Measurements from ENCODE around the gene DIDO1. TPM values are rescaled to one million over a fixed set of nuclear protein-coding genes. Genes with fewer than 3 reads are reported as not detected.

The DIDO1 gene
- total and polyA plus RNA-seq, 2 of the 4 experiments (the other 2 are of a cell fraction) = 21.8 to 28.1 TPM

DNA sequence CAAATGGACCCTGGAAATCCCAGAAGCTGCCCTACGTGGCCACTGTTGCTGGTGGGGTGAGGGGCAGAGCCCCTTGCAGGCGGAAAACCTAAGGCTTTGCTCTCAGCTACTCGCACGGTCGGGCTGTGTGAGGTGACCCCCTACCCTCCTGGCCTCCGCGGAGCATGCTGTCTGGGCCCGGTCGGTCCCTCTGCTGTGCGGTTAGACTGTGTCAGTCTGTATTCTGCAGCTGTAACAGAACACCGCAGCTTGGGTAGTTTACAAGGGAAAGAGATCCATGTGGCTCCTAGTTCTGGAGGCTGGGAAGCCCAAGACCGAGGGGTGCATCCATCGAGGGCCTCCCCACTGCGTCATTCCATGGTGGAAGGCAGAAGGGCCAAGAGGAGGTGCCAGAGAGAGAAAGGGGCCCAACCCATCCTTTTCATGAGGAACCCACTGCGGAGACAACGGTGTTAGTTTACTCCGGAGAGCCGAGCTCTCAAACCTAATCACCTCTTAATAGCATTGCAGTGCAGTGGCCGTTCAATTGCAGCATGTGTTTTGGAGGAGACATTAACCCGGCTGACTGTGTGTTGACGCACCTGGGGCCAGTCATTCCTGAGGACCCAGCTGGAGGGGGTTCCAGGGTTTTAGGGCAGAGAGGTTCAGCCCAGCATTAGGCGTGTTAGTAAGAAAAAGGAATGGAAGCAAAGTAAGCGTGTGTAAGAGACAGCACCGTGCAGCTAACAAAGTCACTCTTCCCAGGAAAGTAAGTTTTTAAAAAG, 91.2 kb downstream of the DIDO1 start:
- Histone ChIP-seq H3K4me1 (ENCODE audit: control insufficient read depth, insufficient read depth, low read length) (peaks cover 3% of the 10 kb centered on the region; the same call in 1 of the 2 replicates), H3K23ac (ENCODE audit: low read depth, low read length) (no peak overlapping the region), H2AK9ac (replicated peaks; ENCODE audit: low read depth, low read length, poor library complexity) (no peak overlapping the region), H2BK20ac (ENCODE audit: low read depth, low read length) (no peak overlapping the region), H3K27me3 (ENCODE audit: control insufficient read depth, insufficient read depth, low read length) (no peaks in the 10 kb centered on the region; the same call in 1 of the 2 replicates), H2BK120ac (ENCODE audit: low read depth, low read length) (no peak overlapping the region), H4K5ac (ENCODE audit: low read depth, low read length) (no peak overlapping the region), H3K4me3 (ENCODE audit: insufficient read depth, low read depth, low read length) (no peak overlapping the region), H3K27ac (ENCODE audit: insufficient read depth, low read length) (no peak overlapping the region), H3K79me1 (ENCODE audit: low read depth in 1 of 2, low read length in 2 of 2) (no peaks in the 10 kb centered on the region), H2BK15ac (ENCODE audit: low read depth, low read length) (no peak overlapping the region), H2AFZ (replicated peaks; ENCODE audit: low read length, poor library complexity) (no peak overlapping the region), H3K9me1 (ENCODE audit: insufficient read depth, low read length) (no peaks in the 10 kb centered on the region; the same call in 1 of the 2 replicates), H2BK5ac (ENCODE audit: low read depth, low read length, poor library complexity, severe bottlenecking) (no peak overlapping the region), H4K20me1 (ENCODE audit: insufficient read depth, low read length) (no peaks in the 10 kb centered on the region), H3K18ac (ENCODE audit: low read depth, low read length) (no peak overlapping the region), H4K8ac (ENCODE audit: low read depth in 2 of 2, low read length in 2 of 2) (no peak overlapping the region), H3K36me3 (ENCODE audit: control insufficient read depth, insufficient read depth, low read length) (no peaks in the 10 kb centered on the region), H4K91ac (ENCODE audit: insufficient read depth, low read depth, low read length) (no peak overlapping the region), H3K9me3 (ENCODE audit: control insufficient read depth, insufficient read depth, low read length) (no peaks in the 10 kb centered on the region), H2AK5ac (ENCODE audit: low read depth, low read length) (no peak overlapping the region), H3K14ac (replicated peaks; ENCODE audit: low read depth, low read length) (no peak overlapping the region), H3K9ac (ENCODE audit: low read depth, low read length) (no peak overlapping the region), H3K4ac (ENCODE audit: low read depth, low read length) (no peak overlapping the region), H3K4me2 (ENCODE audit: low read depth, low read length) (no peak overlapping the region), H3K56ac (ENCODE audit: extremely low read depth, insufficient read depth, low read length) (no peak overlapping the region)
- 93% methylated on average over 3 of the region's 24 CpGs; no CpG with 5 or more reads in 1 of the 2 experiments for WGBS, 2 experiments (ENCODE audit: extremely low coverage in 2 of 2, insufficient read length in 1 of 2)
- BruUV-seq (replicated peaks) = no TSS peak
- ATAC-seq (ENCODE audit: low read depth) (no peak), DNase-seq (no peak)
- no peak for TF ChIP-seq RFX5 (IDR thresholded peaks at IDR 0.05; ENCODE audit: low read depth, low read length)
- no peak for TF ChIP-seq MXI1 (IDR thresholded peaks at IDR 0.05; ENCODE audit: borderline replicate concordance, low read depth, low read length)
- TF ChIP-seq, protein P1, sequence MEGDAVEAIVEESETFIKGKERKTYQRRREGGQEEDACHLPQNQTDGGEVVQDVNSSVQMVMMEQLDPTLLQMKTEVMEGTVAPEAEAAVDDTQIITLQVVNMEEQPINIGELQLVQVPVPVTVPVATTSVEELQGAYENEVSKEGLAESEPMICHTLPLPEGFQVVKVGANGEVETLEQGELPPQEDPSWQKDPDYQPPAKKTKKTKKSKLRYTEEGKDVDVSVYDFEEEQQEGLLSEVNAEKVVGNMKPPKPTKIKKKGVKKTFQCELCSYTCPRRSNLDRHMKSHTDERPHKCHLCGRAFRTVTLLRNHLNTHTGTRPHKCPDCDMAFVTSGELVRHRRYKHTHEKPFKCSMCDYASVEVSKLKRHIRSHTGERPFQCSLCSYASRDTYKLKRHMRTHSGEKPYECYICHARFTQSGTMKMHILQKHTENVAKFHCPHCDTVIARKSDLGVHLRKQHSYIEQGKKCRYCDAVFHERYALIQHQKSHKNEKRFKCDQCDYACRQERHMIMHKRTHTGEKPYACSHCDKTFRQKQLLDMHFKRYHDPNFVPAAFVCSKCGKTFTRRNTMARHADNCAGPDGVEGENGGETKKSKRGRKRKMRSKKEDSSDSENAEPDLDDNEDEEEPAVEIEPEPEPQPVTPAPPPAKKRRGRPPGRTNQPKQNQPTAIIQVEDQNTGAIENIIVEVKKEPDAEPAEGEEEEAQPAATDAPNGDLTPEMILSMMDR (conservative IDR thresholded peaks at IDR 0.05; ENCODE audit: low read depth, low read length) = no peak
- TF ChIP-seq BHLHE40 (IDR thresholded peaks at IDR 0.05; ENCODE audit: low read depth, low read length) = no peak
- no peak for TF ChIP-seq SMC3 (IDR thresholded peaks at IDR 0.05; ENCODE audit: low read depth, low read length)
- no peak for TF ChIP-seq NFE2L2 (IDR thresholded peaks at IDR 0.05; ENCODE audit: low read depth, low read length)
- TF ChIP-seq, protein P2, sequence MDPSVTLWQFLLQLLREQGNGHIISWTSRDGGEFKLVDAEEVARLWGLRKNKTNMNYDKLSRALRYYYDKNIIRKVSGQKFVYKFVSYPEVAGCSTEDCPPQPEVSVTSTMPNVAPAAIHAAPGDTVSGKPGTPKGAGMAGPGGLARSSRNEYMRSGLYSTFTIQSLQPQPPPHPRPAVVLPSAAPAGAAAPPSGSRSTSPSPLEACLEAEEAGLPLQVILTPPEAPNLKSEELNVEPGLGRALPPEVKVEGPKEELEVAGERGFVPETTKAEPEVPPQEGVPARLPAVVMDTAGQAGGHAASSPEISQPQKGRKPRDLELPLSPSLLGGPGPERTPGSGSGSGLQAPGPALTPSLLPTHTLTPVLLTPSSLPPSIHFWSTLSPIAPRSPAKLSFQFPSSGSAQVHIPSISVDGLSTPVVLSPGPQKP (IDR thresholded peaks at IDR 0.05; ENCODE audit: borderline replicate concordance, low read depth, low read length) = no peak
- no peak for TF ChIP-seq RAD21 (IDR thresholded peaks at IDR 0.05; ENCODE audit: low read length)
- no peak for TF ChIP-seq CEBPB (IDR thresholded peaks at IDR 0.05; ENCODE audit: low read depth, low read length)
- no peak for TF ChIP-seq MAFK (IDR thresholded peaks at IDR 0.05; ENCODE audit: low read depth, low read length)
- no peak for TF ChIP-seq RCOR1 (IDR thresholded peaks at IDR 0.05; ENCODE audit: insufficient replicate concordance, low read length)
- no peak for TF ChIP-seq CHD1 (IDR thresholded peaks at IDR 0.05; ENCODE audit: low read depth, low read length)
- TF ChIP-seq POLR2A (IDR thresholded peaks at IDR 0.05; ENCODE audit: low read depth, low read length) = no peak
- TF ChIP-seq, protein P3, sequence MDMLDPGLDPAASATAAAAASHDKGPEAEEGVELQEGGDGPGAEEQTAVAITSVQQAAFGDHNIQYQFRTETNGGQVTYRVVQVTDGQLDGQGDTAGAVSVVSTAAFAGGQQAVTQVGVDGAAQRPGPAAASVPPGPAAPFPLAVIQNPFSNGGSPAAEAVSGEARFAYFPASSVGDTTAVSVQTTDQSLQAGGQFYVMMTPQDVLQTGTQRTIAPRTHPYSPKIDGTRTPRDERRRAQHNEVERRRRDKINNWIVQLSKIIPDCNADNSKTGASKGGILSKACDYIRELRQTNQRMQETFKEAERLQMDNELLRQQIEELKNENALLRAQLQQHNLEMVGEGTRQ (IDR thresholded peaks at IDR 0.05; ENCODE audit: low read depth, low read length) = no peak
- TF ChIP-seq FOS (IDR thresholded peaks at IDR 0.05; ENCODE audit: low read depth, low read length) = no peak
- no peak for TF ChIP-seq MAZ (IDR thresholded peaks at IDR 0.05; ENCODE audit: borderline replicate concordance, low read depth, low read length)
- dilution Hi-C loops (cut with HindIII; ENCODE audit: low sequenced_read_pairs, unreplicated experiment) = no loop called here
- ChIA-PET CTCF (no interaction called here), POLR2A (ENCODE audit: unreplicated experiment) (no interaction called here)
- intact Hi-C loops (cut with micrococcal nuclease) = no loop called here
- in situ Hi-C loops (cut with MboI; ENCODE audit: low sequenced_read_pairs) = no loop called here

Measured in IMR-90 (cell line).